Medulla oblongata (tissue), 1 donor: ENCODE data around the gene HACD4.

Experiments
- DNase-seq: peaks from one replicate; pipeline ENCODE4 v3.0.0-alpha.2; 2015; ENCODE audit errors: extremely low spot score

Gene HACD4, protein sequence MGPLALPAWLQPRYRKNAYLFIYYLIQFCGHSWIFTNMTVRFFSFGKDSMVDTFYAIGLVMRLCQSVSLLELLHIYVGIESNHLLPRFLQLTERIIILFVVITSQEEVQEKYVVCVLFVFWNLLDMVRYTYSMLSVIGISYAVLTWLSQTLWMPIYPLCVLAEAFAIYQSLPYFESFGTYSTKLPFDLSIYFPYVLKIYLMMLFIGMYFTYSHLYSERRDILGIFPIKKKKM

DNA sequence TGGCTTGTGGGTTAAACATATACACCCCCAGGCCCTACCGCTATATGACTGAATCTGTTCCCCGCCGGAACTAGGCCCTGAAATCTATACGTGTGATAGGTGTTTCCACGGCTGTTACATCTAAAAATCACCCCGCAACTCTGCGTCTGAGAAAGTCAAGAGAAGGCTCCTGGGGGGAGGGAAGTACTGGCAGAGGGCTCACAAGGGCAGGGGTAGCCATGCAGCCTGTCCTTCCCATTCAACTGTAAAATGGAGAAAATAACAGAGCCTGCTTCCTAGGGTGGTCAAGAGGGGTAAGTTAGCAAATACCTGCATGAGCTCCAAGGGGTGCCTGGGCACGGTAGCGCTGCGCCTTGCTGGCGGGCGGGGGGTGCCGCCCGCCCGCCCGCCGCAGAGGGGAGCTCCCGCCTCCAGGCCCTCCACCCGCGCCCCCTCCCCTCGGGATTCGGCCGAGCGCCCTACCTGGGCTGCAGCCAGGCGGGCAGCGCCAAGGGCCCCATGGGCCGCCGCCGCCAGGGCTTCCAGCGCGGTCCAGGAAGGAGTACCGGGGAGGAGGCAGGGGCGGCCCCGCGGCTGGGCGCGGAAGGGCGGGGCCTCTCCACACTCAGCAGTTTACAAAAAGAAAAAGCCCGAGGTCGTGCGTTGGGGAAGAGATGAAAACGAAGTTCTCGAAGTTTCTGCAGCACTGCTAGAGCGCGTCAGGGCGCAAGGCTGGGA is at the start of gene HACD4:
Gene HACD4 (minus strand): TSS at position 550 of the 717 bp plus-strand sequence. CDS start 50 bp downstream, at position 500.
- DNase-seq, result peak; percentile 67

DNA sequence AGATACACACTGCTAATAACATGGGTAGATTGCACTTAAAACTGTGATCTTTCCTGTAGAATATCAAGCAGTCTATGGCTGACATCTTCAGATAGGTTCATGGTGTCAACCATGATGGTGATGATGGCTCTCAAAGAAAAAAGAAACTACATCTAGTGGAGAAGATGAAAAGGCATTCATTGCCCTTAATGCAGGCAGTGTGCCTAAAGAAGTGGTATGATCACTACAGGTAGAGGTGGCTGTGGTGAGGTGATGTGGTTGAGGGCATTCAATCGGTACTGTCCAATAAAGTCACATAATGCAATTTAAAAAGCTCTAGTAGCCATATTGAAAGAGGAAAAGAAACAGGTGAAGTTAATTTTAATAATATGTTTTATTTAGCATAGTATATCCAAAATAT is 49.4 kb upstream of the HACD4 start:
- no peak for DNase-seq

DNA sequence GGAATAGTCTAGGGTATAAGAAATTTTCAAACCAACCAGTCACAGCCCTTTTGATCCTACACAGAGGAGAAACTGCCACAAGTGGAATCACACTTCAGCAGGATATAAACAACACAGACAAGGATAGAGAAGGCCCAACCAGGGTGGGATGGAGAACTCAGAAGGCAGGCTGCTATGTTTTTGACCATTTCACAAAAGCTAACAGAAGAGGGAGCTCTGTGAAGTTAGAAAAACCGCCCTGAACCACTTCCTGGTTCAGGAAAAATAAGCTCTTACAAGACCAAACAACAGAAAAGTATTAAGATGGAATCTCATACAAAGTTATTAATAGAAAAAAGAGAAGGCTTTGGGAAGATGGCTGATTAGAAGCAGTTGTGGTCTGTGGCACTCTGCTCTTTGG is 47.3 kb upstream of the HACD4 start:
- no peak for DNase-seq

DNA sequence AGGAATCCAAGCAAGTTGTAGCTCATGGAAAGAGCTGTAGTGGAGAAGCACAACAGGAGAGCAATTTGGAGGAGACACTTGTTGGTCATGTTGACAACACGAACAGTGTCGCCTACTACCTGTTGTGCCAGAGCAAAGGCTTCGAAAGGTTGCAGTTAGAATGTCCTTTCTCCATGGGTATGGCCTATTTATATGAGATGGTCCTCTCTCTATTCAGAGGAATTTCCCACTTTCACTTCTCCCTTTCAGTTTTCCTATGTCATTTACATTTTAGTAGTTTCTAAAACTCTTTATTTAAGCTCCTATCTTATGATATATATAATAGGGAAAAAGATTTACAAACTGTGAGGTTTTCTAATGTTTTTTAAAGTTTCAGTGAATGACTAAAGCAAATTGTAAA is 46.3 kb upstream of the HACD4 start, which contains the start of gene IFNB1:
Gene IFNB1 (minus strand): TSS at position 162 of the 400 bp plus-strand sequence. CDS start 73 bp downstream, at position 89.
- DNase-seq, result peak; percentile 32

DNA sequence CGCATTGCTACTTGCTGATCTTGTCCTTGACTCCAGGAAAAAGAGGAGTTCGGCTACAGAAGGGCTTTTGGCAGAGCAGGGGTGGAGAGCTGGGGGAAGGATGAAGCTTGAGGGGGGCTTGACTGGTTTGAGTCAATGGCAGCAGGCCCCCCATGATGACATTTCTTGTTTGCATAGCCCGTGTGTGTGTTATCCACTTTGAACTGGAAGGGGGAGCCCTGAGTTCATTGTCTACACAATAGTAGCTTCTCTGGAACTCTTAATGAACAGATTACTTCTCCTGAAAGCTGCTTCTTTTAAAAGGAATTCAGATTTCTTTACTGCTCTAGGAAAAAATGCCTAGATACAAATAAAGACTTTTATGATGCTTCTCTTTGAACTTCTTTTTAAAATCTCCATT is 44.0 kb upstream of the HACD4 start:
- DNase-seq, result no peak

DNA sequence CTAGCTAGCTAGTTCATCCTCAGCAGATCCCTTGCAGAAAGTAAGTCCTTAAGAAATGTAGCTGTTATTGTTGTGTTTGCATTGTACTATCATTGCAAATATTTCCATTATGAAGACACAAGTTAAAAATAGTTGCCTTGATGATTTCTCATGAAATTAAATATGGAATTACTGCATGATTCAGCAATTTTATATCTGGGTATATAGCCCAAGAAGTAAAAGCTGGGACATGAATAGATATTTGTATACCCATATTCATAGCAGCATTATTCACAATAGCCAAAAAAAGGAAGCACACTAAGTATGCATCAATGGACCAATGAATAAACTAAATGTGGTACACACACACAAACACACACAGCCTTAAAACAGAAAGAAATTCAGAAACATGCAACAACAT is 39.5 kb upstream of the HACD4 start:
- DNase-seq, result no peak

DNA sequence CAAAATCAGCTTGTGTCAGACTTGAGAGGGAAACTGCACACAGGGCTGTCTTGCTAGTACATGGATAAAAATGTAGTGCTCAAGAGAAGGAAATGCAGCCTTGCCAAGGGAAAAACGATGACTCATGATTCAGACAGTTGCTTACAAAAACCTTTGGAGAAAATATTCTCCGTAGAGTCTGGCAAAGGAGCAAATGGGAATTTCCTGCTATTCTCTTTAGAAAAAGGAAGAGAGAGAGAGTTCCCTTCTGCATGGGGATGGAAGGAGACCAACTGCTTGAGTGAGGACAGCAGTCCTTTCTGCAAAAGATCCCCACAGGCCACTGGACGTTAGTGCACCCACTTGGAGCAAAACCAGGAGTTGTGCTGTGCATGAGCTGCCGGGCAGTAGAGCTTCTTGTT is 38.7 kb upstream of the HACD4 start:
- DNase-seq, result peak; percentile 69

DNA sequence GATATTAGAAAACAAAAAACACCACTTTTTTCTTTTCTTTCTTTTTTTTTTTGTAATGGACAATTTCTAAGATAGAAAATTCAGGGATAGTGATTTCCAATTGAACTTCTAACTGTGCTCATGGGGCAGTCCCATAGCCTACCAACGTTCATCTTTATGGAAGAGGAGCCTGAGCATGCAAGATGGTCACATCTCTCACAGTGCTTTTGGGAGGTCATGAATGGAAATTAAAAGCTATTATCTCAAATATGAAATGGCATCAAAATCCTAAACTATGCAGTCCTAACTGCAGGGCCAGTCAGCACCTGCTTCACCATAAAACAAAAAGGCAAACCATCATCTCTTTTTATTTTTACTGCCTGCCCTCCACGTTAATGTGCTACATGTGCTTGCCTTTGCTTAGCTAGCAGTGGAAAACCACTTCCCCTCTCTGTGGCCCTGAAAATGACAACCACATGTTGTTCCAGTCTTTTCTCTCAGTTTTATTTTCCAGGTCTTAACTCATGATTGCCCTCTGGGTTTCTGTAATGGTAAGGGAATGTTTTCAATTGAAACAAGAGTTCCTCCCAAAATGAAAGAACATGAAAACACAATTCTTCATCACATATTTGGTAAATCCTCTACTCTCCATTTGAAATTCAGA is 29.6 kb upstream of the HACD4 start:
- DNase-seq, result peak; percentile 51

DNA sequence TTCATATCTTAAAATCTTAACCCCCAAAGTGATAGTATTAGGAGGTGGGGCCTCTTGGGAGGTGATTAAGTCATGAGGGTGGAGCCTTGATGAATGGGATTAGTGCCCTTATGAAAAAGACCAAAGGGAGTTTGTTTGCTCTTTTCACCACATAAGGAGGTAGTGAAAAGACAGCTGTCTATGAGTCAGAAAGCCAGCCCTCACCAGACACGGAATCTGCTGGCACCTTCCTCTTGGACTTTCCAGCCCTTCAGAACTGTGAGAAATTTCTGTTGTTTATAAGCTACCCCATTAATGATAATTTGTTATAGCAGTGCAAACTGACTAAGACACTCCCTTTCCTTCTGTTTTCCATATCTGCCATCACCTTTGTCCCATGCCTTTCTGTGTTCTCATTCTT is 25.5 kb upstream of the HACD4 start:
- no peak for DNase-seq

DNA sequence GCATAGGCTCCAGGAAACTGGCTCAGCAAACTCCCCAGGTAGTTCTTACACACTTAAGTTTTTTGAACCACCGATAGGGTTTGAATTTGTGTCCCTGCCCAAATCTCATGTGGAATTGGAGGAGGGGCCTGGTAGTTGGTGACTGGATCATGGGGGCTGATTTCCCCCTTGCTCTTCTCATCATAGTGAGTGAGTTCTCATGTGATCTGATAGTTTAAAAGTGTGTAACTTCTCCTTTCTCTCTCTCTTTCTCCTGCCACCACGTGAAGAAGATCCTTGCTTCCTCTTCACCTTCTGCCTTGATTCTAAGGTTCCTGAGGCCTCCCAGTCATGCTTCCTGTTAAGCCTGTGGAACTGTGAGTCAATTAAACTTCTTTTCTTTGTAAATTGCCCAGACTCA is 22.4 kb upstream of the HACD4 start:
- no peak for DNase-seq

DNA sequence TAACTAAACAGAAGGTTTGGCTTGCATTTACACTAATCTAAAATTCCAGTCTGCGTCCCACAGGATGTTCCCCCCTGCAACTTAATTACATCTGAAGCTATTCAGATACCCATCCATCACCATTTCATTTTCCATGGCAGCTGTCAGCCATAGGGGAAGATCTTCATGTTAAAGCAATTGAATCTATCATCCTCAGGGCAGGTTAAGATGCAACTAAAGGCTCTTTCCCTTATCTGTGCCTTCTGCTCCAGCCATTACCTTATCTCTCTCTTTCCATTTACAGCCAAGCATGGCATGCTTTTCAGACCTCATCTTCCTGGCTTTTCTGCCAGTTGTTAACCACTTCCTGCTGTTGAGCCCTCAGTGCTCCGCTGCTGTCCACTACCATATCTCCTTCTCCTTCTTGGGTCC is 15.8 kb upstream of the HACD4 start:
- no peak for DNase-seq

DNA sequence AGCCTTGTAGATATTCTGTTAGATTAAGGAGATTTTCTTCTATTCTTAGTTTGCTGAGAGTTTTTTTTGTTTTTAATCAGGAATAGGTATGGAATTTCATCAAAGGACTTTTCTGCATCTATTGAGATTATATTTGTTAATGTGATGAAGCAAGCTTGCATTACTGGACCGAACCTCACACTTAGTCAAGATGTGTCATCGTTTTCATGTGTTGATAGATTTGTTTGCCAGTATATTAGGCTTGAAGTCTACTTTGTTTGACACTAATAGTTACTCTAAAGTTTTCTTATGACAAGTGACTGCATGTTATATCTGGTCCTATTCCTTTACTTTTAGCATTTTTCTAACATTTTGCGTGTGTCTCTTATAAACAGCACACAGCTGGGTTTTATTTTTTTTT is 12.4 kb upstream of the HACD4 start:
- DNase-seq, result no peak

DNA sequence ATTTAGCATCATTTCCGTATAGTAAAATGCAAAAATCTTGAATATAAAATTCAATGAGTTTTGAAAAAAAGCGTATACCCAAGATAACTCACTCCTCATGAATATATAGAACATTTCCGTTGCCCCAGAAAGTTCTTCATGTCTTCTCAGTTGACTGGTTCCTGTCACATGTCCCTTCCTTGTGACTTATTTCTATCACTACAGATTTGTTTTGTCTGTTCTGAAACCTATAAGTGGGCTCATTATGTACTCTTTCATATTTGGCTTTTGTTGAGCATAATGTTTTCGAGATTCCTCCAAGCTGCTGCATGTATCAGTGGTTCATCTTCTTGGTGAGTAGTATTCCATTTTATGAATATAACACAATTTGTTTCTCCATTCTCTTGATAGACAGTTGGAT is 11.0 kb upstream of the HACD4 start:
- no peak for DNase-seq

DNA sequence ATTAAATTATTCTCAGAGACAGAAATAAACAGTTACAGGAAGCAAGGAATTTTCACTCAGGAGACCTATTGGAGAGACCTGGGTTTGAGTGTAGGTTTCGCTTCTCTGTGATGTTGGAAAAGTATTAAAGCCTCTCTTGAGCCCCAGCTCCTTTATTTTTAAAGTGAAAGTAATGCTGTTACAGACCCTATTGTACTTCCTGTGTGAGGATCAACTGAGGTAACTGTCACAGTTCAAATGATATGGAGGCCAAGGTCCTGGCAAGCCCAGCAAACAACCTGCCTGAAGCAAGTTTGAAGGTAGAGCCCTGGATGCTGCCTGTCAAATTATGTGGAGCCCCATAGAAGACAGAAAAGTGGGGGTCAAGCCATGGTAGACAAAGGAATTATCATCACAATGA is 7.9 kb upstream of the HACD4 start:
- DNase-seq, result no peak

DNA sequence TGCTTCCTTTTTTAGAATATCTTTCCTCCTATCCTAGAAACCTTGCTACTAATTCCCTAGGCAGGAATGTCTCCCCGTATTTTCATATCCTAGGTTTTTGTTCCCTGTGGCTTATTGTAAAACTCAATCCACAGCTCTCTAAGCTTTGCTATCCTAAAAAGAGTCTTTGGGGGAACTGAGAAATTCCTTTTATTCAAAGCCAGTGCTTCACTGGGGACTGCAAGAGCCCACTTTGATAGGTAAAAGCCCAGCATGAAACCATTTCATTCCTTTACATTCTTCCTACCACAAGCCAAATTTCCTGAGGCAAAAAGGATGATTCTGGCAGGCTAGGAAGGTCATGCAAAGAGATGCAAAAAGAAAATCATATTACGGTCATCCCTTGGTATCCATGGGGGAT is 5.8 kb upstream of the HACD4 start:
- DNase-seq, result no peak

DNA sequence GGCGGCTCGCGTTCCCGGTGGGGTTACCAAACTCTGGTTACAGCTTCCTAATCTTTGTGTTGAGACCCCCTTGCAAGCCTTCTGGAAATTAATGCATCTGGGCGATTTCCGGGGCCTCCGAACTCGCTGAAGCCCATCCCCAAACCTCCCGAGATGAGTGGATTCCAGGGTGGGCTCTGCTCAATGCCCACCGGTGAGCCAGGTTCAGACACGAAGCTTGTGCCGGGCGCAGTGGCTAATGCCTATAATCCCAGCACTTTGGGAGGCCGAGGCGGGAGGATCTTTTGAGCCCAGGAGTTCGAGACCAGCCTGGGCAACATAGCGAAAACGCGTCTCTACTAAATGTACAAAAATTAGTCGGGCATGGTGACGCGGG is 356 bp upstream of the HACD4 start:
- DNase-seq, result no peak

DNA sequence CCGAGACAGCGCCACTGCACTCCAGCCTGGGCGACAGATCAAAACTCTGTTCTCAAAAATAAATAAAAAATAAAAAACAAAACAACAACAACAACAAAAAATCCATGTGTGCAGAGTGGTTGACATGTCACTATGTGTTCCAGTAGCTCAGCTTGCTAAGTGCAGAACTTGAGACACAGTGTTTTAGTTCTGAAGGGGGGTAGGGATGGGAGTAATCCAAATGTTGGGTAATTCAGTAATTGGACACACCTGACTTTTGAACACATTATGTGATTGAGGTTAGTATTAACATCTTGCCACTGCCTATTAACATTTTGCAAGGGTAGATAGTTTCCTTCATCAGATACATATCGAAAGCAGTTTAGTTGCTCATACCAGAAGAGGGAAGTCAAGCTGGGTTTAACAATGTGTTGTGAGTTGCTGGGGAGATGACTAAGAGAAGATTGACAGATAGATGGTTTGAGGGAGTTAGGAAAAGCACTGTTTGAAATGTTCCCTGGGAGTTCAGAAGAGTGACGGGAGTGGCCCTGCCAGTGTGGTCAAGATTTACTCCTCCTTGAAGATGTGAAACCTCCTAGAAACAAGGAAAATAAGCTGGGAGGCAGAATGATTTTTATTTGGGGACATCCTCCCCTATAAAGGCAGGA is 928 bp downstream of the HACD4 start:
- DNase-seq, result peak; percentile 60

DNA sequence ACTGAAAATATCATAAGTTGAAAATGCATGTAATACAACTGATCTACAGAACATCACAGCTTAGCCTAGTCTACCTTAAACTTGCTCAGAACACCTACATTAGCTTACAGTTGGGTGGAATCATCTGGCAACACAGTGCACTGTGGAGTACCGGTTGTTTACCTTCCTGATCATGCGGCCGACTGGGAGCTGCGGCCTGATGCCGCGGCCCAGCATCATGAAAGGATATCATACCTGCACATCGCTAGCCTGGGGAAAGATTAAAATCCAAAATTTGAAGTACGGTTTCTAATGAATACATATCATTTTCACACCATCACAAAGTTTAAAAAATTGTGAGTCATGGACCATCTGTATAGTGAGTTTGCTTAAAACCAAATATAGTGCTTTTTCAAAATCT is 1.8 kb downstream of the HACD4 start:
- DNase-seq, result no peak

DNA sequence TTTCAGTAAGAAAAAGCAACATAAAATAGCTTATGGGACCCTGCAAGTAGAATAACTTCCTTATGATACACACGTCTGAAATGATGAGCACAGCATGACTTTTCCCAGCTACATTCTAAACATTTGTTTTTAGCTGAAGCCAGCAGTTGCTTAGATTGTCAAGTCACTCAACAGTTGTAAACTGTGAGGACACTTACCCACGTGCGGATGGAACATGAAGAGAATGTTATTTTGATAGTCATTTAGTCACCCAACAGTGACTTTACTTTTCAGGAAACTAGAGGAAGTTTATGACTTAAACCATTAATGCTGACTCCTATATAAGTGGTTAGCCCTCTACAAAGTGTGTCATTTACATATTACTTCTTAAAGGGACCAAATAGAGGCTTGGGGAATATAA is 3.0 kb downstream of the HACD4 start:
- DNase-seq, result no peak

DNA sequence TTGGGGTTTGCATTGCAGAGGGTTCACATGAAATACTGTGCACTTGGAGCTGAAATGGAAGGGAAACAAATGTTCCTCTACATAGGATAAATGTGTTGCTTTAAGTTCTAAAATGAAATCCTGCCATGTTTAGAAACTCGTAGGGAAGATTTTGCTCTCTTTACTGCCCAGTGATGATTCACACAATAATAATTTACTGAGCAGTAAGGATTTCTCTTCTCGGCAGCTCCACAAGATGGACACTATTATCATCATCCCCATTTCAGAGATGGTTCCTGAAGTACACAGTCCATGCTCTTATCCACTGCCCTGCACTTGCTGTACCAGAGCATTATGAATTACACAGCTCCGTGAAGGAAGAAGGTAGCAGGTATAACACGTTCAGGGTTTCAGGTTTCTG is 4.1 kb downstream of the HACD4 start:
- no peak for DNase-seq

DNA sequence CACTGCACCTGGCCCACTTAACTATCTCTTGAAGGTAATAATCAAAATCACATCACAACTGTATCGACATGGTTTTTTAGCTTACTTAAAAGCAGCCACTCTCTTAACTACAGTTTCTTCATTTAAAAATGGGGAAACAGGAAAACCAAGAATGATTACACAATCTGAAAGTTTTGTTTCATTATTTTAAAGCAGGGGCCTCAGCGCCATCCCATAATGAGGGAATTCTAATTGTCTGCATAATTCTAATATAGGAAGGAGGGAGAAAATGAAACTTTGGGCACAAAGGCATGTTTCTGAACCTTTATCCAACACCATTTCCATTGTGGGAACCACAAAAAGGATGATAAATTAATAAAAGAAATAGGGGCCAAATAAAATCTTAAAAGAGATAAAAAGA is 7.6 kb downstream of the HACD4 start:
- DNase-seq, result peak; percentile 37

DNA sequence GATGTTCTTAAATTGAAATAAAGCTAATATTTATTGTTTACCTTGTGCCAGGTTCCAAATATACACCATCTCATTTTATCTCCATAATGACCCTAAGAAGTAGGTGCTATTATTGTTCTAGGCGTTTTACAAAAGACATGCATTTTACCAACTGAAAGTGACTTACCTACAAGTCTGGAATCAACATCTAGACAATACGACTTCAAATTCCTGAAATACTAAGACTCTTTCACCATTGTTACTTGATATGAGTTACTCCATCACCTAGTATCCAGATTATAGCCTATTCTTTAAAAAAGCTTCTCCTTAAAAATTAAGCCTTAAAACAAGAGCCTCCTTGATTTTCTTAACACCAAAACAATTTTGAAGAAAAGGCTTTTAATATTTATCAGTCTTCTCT is 13.3 kb downstream of the HACD4 start:
- no peak for DNase-seq
